Endothelial cell of umbilical vein (primary cell): ENCODE data around the gene CDH2. TPM values are rescaled to one million over a fixed set of nuclear protein-coding genes. Genes with fewer than 3 reads are reported as not detected.
A peak's percentile ranks its signal among the peaks of the same experiment; 100 is the strongest.

Source experiments
- BruUV-seq: library from RNA; stranded (reverse); fragments of 400-500 nt; replicated peaks from 2 replicates; lab custom pipeline; 2021; lab: Mats Ljungman, UMichigan
- CTCF ChIA-PET: fragments of 300-600, 350-600 bp; sonication (Branson Sonifier 250); formaldehyde crosslinking; loops from one replicate; lab custom pipeline; 2021; ENCODE audit warnings: antibody characterized with exemption, inconsistent platforms; lab: Charles Lee
- POLR2A ChIA-PET: fragments of 300-600, 350-600 bp; sonication (Branson Sonifier 250); formaldehyde crosslinking; loops from one replicate; lab custom pipeline; 2021; ENCODE audit warnings: antibody characterized with exemption, inconsistent platforms; lab: Charles Lee
- DNase-seq: peaks from one replicate; pipeline ENCODE4 v3.0.0-alpha.2; 2011; ENCODE audit warnings: low read depth, low spot score
- FAIRE-seq: peaks from 2 replicates; lab custom pipeline; 2011; peaks lifted over from hg19 to GRCh38; lab: Jason Lieb, UNC
- H2AFZ ChIP-seq: 2 replicates; pipeline ENCODE4 v1.6.0; 2012; ENCODE audit warnings: low read depth, low read length, control low read depth, inconsistent platforms
- H3K27ac ChIP-seq: 2 replicates; pipeline ENCODE4 v1.5.1; 2011; ENCODE audit warnings: low read depth, mild to moderate bottlenecking, control low read depth, low read length, moderate library complexity; ENCODE audit not compliant: insufficient read depth
- H3K27me3 ChIP-seq, 2 experiments: 2 replicates each; pipeline versions ENCODE4 v1.6.0 to v1.6.1; 2011; ENCODE audit warnings: low read length in 2 of 2, mixed read lengths in 1 of 2; ENCODE audit not compliant: control insufficient read depth in 2 of 2, insufficient read depth in 2 of 2
- H3K36me3 ChIP-seq, 2 experiments: 2 replicates in 1 of 2; 3 replicates in 1 of 2; pipeline ENCODE4 v1.5.1; 2011; ENCODE audit warnings: low read length in 2 of 2, mild to moderate bottlenecking in 1 of 2, moderate library complexity in 1 of 2; ENCODE audit not compliant: control insufficient read depth in 2 of 2, insufficient read depth in 2 of 2; ENCODE audit errors: extremely low read depth in 1 of 2
- H3K4me1 ChIP-seq: 3 replicates; pipeline ENCODE4 v1.5.1; 2011; ENCODE audit warnings: mild to moderate bottlenecking, low read length; ENCODE audit not compliant: control insufficient read depth, insufficient read depth; ENCODE audit errors: extremely low read depth
- H3K4me2 ChIP-seq: 2 replicates; pipeline ENCODE4 v1.6.1; 2011; ENCODE audit warnings: low read length, control low read depth, mixed read lengths; ENCODE audit not compliant: insufficient read depth
- H3K4me3 ChIP-seq, 3 experiments: fragments of 200-600 bp in 1 of 3; sonication (generic), shearing (Covaris generic) in 1 of 3; replicated peaks in 1 of 3; 2 replicates each; pipeline ENCODE4 v1.5.1; 2011 to 2016; ENCODE audit warnings: control low read depth in 3 of 3, low read length in 3 of 3, mild to moderate bottlenecking in 2 of 3, inconsistent platforms in 1 of 3, low read depth in 1 of 3, moderate library complexity in 1 of 3; ENCODE audit not compliant: insufficient read depth in 1 of 3
- H3K79me2 ChIP-seq: 2 replicates; pipeline ENCODE4 v1.6.0; 2012; ENCODE audit warnings: low read length, inconsistent platforms; ENCODE audit not compliant: control insufficient read depth, insufficient read depth
- H3K9ac ChIP-seq: replicated peaks from 2 replicates; pipeline ENCODE3; 2011; ENCODE audit warnings: low read length, control low read depth; ENCODE audit not compliant: insufficient read depth; ENCODE audit errors: extremely low read depth
- H3K9me1 ChIP-seq: replicated peaks from 3 replicates; pipeline ENCODE4 v1.6.0; 2011; ENCODE audit warnings: mild to moderate bottlenecking, low read length; ENCODE audit not compliant: control insufficient read depth, insufficient read depth; ENCODE audit errors: extremely low read depth
- H3K9me3 ChIP-seq: replicated peaks from 2 replicates; pipeline ENCODE4 v1.5.1; 2012; ENCODE audit warnings: low read length, inconsistent platforms; ENCODE audit not compliant: control insufficient read depth, insufficient read depth
- H4K20me1 ChIP-seq: replicated peaks from 2 replicates; pipeline ENCODE3; 2011; ENCODE audit warnings: mild to moderate bottlenecking, low read length; ENCODE audit not compliant: control insufficient read depth, insufficient read depth; ENCODE audit errors: extremely low read depth
- EZH2 ChIP-seq: IDR thresholded peaks from 2 replicates; pipeline ENCODE4 v1.6.1; 2012; ENCODE audit warnings: borderline replicate concordance, low read depth, mild to moderate bottlenecking, moderate library complexity, low read length, inconsistent platforms; ENCODE audit not compliant: severe bottlenecking
- FOS ChIP-seq: IDR thresholded peaks from 2 replicates; pipeline ENCODE4 v1.6.1; 2011; ENCODE audit warnings: mild to moderate bottlenecking, low read length, moderate library complexity, borderline replicate concordance; ENCODE audit not compliant: insufficient read depth
- GATA2 ChIP-seq: IDR thresholded peaks from 2 replicates; pipeline ENCODE4 v1.7.0; 2011; ENCODE audit warnings: low read depth, mild to moderate bottlenecking, moderate library complexity, mixed read lengths, low read length; ENCODE audit not compliant: insufficient read length, insufficient read depth
- JUN ChIP-seq: IDR thresholded peaks from 2 replicates; pipeline ENCODE4 v1.6.1; 2011; ENCODE audit warnings: borderline replicate concordance, low read depth; ENCODE audit not compliant: insufficient read length, insufficient read depth
- MYC ChIP-seq: IDR thresholded peaks from one replicate; pipeline ENCODE4 v1.6.1; 2011; ENCODE audit warnings: mild to moderate bottlenecking, low read depth, low read length
- POLR2A ChIP-seq: IDR thresholded peaks from 2 replicates; pipeline ENCODE4 v1.6.1; 2012; ENCODE audit warnings: low read depth, mild to moderate bottlenecking, control low read depth, low read length
- POLR2AphosphoS5 ChIP-seq: IDR thresholded peaks from 2 replicates; pipeline ENCODE4 v1.6.1; 2012; ENCODE audit warnings: low read depth, mild to moderate bottlenecking, control low read depth, low read length, moderate library complexity; ENCODE audit not compliant: insufficient read depth
- dilution Hi-C: fragments of 300-500 bp; cut with MboI; formaldehyde crosslinking; loops from one replicate; pipeline ENCODE4 v1.15.0; 2019; ENCODE audit warnings: low sequenced_read_pairs; ENCODE audit not compliant: extremely low pct_ligation_motif_present
- intact Hi-C: fragments of 100-400 bp; cut with micrococcal nuclease; formaldehyde crosslinking; loops from one replicate; pipeline ENCODE4 v1.10.0; 2022
- polyA plus RNA-seq, 4 experiments: library from polyadenylated mRNA; depleted of rRNA in 3 of 4; stranded (reverse) in 3 of 4; unstranded in 1 of 4; fragments of >200 nt; gene quantifications; 2 replicates each; pipeline versions ENCODE4 v1.2.1 to v1.2.3, GENCODE V29; 2011 to 2012; ENCODE audit warnings: missing spikeins in 1 of 4
- total RNA-seq: library from RNA; stranded (reverse); gene quantifications from 2 replicates; pipeline ENCODE4 v1.2.3, GENCODE V29; 2021
- TF ChIP-seq, protein P1 (sequence below), 2 donors: IDR thresholded peaks; 1 replicate in 1 of 2; 2 replicates in 1 of 2; pipeline ENCODE4 v1.5.1; 2011; ENCODE audit warnings: low read length in 2 of 2, mild to moderate bottlenecking in 2 of 2, moderate library complexity in 2 of 2, control low read depth in 1 of 2, inconsistent platforms in 1 of 2, low read depth in 1 of 2; ENCODE audit not compliant: insufficient read depth in 1 of 2; ENCODE audit errors: extremely low read depth in 1 of 2
- TF ChIP-seq, protein P2 (sequence below): IDR thresholded peaks from 2 replicates; pipeline ENCODE4 v1.6.1; 2011; ENCODE audit not compliant: insufficient read depth, insufficient read length

The CDH2 gene
- total and polyA plus RNA-seq, 2 donors (not counting 3 experiments of a cell fraction or from before 2014, with no cell fraction given) = 37.6 to 59.5 TPM

DNA sequence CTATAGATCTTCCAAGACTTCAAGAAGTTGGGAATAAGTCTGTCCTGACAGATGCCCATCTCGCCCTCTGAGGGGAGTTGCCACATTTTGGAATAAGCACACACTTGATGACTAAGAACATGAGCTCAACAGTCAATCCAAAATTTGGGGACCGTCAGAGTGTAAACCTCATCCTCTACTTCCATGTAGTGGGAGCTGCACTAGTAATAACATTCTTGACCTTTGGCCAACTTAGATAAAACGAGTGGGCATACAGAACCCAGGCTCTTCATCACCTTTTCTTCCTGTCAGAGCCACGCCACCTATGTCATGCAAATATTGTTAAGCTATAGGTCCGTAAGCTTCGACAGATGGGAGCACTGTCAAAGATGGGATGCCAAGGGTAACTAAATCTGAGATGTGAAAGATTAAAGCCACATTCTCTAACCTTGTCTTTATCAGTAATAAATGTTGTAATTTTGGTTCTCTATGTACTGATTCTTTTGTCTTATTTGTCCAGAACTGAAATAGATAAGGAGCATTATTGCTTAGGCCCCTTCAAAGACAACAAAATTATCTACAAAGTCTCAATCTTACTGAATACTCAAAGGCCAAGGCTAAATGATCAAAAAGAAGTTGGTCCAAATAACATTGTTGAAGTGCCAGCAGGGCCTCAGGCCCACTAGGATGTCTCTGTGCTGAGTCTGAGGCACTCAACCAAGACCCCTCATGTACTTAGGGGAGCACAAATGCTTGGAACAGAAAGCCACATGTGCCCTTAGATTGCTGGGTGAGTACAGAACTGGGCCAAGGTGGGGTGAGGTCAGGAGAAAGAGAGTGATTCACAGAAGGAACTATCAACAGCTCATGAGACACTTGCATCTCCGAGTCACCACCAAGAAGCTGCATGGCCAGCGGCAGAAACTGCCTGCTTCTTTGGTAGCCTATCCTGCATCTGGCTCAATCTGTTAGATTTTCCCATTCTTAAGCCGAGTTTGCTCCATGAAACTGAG is 15.0 kb downstream of the CDH2 start:
- ChIA-PET CTCF (no interaction called here), POLR2A (interaction anchor here (0.7 kb wide), 2 partner anchors 11 to 348 kb away, joined by 6 to 7 read pairs; no protein-coding TSS in a partner anchor)
- FAIRE-seq (no peak), DNase-seq (no peak)
- Histone ChIP-seq H3K4me3 (no peak overlapping the region), H3K4me1 (no peaks in the 10 kb centered on the region), H3K4me2 (no peak overlapping the region), H3K36me3 (no peaks in the 10 kb centered on the region), H3K9ac (no peak overlapping the region), H4K20me1 (no peaks in the 10 kb centered on the region), H3K9me1 (no peaks in the 10 kb centered on the region), H3K27ac (no peak overlapping the region), H2AFZ (no peak overlapping the region), H3K9me3 (no peaks in the 10 kb centered on the region), H3K27me3 (no peaks in the 10 kb centered on the region), H3K79me2 (peaks cover 60% of the 10 kb centered on the region)
- TF ChIP-seq JUN (no peak), POLR2AphosphoS5 (no peak), POLR2A (no peak), FOS (peak; percentile 25), GATA2 (no peak), MYC (no peak)
- intact Hi-C loops (no loop called here), dilution Hi-C loops (no loop called here)
- BruUV-seq = no TSS peak

DNA sequence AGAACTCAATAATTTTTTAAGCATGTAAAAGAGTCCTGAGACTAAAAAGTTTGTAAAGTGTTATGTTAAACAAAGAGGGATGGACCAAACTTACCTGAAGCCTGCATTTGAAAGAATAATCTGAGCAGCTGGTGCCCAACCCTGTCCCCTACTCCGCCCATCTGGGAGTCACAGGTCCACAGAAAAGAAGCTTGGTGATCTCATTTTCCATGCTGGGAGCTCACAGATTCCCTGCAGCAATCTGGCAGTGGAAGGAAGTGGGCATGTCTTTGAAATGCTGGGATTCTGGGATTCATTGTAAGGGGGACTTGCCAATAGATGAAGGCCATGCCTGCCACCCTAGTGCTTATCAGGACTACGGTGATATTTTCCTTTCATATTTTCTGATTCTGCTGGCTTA is 17.9 kb downstream of the CDH2 start:
- H3K27me3 ChIP-seq = no peaks in the 10 kb centered on the region
- intact Hi-C loops = no loop called here
- no peak overlapping the region for H3K27ac ChIP-seq
- dilution Hi-C loops = no loop called here
- BruUV-seq = no TSS peak
- TF ChIP-seq, protein P1, sequence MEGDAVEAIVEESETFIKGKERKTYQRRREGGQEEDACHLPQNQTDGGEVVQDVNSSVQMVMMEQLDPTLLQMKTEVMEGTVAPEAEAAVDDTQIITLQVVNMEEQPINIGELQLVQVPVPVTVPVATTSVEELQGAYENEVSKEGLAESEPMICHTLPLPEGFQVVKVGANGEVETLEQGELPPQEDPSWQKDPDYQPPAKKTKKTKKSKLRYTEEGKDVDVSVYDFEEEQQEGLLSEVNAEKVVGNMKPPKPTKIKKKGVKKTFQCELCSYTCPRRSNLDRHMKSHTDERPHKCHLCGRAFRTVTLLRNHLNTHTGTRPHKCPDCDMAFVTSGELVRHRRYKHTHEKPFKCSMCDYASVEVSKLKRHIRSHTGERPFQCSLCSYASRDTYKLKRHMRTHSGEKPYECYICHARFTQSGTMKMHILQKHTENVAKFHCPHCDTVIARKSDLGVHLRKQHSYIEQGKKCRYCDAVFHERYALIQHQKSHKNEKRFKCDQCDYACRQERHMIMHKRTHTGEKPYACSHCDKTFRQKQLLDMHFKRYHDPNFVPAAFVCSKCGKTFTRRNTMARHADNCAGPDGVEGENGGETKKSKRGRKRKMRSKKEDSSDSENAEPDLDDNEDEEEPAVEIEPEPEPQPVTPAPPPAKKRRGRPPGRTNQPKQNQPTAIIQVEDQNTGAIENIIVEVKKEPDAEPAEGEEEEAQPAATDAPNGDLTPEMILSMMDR (IDR thresholded peaks at IDR 0.05; ENCODE audit: extremely low read depth in 1 of 2, insufficient read depth in 1 of 2, low read depth in 1 of 2, low read length in 2 of 2) = no peak
- TF ChIP-seq POLR2A (no peak), JUN (no peak), EZH2 (no peak), MYC (no peak), GATA2 (no peak), FOS (no peak), POLR2AphosphoS5 (no peak)
- TF ChIP-seq, protein P2, sequence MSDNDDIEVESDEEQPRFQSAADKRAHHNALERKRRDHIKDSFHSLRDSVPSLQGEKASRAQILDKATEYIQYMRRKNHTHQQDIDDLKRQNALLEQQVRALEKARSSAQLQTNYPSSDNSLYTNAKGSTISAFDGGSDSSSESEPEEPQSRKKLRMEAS = no peak
- DNase-seq (no peak), FAIRE-seq (no peak)
- H3K36me3 ChIP-seq = no peaks in the 10 kb centered on the region
- CTCF ChIA-PET = interaction anchor here (1.0 to 1.9 kb wide), 4 partner anchors 11 to 474 kb away, joined by 3 to 6 read pairs (median 3); no protein-coding TSS in a partner anchor
- H3K9ac ChIP-seq = no peak overlapping the region
- H3K9me3 ChIP-seq = no peaks in the 10 kb centered on the region
- peaks cover 51% of the 10 kb centered on the region for H3K79me2 ChIP-seq
- POLR2A ChIA-PET = no interaction called here
- H3K4me2 ChIP-seq = no peak overlapping the region
- no peaks in the 10 kb centered on the region for H3K9me1 ChIP-seq
- H2AFZ ChIP-seq = no peak overlapping the region
- no peaks in the 10 kb centered on the region for H3K4me1 ChIP-seq
- H4K20me1 ChIP-seq = peaks cover 3% of the 10 kb centered on the region
- H3K4me3 ChIP-seq = no peak overlapping the region
